Hematopoietic multipotent progenitor cell treated with erythropoietin and hydrocortisone succinate and interleukin-3 and kit ligand, for 4 days (in vitro differentiated cells): ENCODE measurements around the gene XPA.
"Not testable (repeated sequence)": the region's sequence is repeated elsewhere in the genome, so short reads cannot be mapped to it uniquely, and the experiment has no call there.

Experiments
- DNase-seq: peaks from one replicate; pipeline ENCODE4 v3.0.0-alpha.2; 2015

The XPA gene

DNA sequence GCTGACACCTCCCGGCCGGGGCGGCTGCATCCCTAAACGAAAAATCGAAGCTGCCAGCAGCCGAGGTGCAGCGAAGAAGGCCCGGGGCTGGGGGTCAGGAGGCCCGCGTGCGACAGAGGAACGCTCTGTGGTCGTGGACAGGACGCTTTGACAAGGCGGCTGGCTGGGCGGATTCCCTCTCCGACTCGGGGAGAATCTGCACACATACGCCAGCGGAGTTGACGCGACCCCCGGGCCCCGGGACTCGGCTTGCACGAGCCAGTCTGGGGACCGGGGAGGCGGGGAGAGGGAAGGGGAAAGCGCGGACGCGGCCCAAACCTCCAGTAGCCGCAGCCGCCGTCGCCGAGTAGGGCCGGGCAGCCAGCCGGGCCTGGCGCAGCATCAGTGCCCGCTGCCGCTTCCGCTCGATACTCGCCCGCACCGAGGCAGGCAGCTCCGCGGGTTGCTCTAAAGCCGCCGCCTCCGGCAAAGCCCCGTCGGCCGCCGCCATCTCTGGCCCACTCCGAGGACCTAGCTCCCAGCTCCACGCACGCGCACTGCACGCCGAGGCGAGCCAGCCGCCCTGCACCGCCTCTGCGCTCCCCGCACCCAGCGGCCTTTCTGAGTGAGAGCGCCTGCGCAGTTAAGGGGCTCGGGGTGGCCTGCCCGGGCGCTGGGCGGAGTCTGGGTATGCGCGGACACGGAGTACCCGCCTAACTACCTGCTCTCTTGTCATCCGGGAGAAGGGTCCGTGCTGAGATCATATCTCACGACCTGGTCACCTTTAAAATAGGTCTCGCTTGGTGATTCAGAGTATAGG lies at the start of gene XPA:
XPA (minus strand) TSS at position 538 of the 799 bp plus-strand sequence; CDS start at position 490, 48 bp downstream.
- peak; percentile 97 for DNase-seq

DNA sequence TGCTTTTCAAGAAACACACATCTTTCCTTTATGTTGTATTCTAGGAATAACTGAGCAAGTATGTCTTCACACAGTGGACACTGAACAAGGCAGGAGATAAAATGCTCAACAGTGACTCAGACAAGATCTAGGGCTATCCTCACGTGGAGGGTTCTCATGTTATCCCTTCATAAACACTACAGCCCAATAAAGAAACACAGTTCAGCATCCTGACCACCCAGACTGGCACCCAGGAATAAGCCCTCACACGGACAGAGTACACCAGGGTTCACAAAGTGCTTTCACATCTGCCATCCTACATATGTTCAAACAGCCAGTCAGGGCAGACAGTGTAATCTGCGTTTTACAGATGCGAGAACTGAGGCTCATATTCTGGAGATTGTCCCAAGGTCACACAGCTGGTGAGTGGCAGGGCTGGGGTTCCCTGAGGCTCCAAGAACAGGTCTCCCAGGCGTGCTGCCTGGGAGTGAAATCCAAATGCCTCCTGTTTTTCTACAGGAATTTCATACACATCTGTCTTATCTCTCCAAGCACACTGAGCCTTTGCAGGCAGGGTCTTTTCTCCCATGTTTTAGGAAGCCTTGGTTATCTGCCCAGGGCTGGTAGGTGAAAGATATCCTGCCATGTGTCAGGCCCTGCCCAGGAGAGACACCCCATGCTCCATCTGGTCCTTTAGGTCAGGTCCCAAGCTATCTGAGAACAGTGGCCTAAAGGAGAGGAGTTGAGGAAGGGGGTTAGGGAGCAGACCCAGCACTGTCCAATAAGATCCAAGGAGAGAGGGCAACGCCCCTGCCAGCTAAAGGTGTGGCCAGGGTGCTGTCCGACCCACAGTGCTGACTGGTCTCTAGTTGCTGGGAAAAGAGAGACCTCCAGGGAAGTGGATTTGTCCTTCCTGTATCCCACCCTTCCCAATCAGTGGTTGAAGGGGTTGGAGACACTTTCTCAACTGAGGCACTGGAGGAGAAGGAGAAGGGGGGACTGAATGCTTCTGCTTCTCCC lies 47.9 kb upstream of the XPA start:
- DNase-seq, result peak; percentile 18

DNA sequence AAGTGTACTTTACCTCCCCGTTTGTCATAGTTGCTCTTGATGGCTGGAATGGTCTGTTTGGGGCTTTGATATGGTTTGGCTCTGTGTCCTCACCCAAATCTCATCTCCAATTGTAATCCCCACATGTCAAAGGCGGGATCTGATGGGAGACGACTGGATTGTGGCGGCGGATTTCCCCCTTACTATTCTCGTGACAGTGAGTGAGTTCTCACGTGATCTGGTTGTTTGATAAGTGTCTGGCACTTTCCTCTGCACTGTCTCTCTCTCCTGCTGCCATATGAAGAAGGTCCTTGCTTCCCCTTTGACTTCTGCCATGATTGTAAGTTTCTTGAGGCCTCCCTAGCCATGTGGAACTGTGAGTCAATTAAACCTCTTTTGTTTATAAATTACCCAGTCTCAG lies 46.9 kb upstream of the XPA start:
- not testable (repeated sequence) for DNase-seq

DNA sequence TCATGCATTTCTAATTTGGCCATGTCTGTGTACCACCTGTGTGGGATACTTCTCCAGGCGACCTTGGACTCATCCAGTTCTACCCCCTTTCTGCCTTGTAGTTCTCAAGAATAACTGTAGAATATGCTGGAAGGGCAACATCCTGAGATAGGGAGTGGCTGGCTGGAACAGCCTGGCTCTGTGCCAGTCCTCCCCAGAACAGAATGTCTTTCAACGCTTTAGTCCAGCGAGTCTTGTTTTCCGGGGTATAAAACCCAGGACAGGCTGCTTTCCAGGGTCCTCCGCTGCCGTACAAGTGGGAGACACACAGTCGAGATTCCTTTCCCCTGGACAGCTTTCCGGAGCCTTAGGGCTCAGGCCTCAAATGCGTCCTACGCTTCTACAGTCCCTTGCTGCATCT lies 45.4 kb upstream of the XPA start:
- DNase-seq, result no peak

DNA sequence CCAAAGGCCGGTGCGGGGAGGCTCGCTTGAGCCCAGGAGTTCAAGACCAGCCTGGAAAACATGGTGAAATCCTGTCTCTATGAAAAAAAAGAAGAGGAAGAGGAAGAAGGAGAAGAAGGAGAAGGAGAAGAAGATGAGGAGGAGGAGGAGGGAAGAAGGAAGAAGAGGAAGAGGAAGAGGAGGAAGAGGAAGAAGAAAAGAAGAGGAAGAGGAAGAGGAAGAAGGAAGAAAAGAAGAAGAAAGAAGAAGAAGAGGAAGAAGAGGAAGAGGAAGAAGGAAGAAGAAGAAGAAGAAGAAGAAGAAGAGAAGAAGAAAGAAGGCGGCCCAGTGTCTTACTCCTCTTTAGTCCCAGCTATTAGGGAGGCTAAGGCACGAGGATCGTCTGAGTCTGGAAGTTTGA lies 44.8 kb upstream of the XPA start:
- no peak for DNase-seq

DNA sequence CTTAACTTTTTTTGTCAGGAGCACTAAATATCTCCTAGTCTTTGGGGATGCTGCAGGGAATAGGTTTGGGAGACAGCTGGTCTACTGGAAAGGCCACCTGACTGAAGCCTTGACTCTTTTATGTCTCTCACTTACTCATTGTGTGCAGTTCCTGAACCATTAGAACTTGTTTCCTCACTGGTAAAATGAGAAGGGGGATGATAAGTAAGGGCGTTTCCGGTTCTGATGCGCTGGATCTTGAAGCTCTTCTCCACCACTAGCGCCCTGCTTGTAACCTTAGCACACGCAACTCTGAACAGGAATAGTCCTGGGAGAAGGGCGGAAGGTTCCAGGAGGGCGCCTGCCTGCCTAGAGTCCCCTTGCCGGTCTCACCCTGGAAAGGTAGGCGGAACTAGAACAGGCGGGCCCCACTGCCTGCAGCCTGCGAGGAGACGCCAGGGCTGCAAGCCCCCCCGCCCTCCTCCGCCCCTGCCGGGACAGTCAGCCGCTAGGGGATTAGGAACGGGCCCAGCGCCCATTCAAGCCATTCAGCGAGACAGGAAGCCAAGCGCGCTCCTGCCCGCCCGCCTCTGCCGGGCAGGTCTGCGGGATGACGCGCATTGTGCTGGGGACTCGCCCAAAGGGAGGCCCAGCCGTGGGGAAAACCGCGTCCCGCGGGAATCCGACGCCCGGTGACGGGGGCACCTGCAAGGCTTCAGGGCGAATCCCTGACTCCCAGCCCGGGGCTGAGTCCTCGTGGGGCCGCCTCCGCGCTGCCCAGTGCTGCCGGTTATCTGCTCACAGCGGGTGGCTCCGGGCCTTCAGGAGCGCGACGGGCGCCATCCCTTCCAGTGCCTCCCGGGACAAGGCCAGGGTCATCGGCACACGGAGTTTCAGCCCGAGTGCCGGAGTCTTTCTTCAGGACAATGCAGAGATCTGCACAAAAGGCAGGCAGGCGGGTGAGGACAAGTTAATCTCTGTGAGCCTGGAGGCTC lies 44.0 kb upstream of the XPA start:
- DNase-seq, result peak; percentile 55

DNA sequence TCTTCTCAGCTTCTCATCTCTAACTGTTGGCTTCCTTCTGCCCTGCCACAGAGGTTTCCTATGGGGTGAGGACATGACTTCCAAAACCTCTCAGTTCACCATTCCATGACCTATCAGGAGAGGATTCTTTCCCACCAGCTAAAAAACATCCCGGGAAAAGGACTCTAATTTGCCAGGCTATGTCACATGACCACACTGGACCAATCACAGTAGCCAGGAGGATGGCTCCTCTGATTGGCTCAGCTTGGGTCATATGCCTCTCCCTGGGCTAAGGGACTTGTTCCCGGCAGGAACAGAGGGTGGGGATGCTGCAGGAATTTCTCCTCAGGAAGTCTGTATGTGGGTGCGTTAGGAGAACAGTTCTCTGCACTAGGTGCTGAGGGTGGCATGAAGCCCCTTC lies 40.3 kb upstream of the XPA start:
- no peak for DNase-seq

DNA sequence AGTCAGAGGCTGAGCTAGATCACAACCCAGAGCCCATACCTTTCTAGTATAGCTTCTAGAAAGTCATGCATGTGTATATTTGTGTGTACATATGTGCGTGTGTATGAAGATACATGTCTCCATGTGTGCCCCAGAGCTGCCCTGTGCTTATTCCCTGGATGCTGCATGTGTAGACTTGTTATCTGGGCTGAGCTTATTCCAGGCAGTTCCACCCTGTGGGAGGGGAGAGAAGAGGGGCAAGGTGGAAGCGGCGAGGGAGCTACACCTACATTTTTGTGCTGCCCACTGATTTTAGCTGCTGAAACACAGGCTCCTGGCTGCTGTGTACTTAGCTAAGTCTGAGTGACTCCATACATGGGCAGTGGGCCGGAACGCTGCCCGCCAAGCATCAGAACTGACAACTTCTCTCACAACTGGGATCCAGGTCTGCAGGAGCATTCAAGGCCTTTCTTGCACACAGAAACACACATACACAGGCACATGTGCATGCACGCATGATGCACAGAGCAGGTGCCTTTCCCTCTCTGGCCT lies 38.0 kb upstream of the XPA start:
- DNase-seq, result no peak

DNA sequence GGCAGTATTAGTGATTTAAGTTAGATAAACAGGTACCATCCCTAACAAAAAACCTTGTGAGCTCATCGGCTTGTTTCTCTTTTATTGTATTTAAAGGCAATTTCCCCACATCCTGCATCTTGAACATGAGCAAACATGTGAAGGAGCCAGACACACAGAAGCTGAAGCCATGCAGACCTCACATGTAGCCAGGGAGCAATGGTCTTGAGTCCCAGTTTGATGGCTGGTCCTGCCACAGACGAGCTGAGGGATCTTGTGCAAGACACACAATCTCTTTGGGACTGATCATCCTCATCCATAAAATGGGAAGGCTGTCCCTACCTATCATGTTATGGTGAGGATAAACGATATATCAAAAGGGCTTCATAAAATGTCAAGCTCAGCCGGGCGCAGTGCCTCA lies 29.6 kb upstream of the XPA start:
- DNase-seq, result no peak

DNA sequence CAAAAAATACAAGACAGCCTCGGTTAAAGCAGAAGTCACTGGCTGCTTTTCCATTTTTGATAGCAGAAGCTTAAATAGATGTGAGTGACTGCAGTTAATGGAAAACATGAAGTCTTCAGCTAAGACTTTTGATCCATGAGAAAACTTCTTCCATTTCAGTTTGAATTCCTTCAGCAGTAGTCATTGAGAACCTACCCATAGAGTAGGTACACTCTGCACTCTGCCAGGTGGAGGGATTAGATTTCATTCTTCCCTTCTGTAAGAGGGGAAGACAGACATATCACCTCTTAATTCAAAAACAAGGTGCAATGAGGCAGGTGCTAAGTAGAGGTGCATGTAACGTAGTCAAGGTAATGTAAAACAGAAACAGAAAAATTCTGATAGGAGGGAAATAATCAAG lies 26.7 kb upstream of the XPA start:
- DNase-seq, result no peak

DNA sequence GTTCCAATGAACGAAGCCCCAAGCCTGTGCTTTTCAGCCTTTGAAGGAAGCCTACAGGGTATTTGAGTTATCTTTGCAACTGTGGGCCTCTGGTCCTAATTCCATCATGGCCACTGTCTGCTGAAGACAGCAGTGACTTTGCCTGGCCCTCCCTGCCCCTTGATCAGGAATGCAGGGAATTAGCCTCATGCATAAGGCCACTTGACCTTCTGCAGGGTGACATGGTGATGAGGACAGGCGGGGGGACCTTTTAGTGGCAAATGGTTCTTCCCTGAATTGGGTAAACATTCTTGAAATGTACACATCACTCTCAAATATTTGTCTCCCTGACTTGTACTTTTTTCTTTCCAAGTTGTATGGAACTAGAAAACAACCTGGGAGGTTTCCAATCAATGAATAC lies 25.2 kb upstream of the XPA start:
- DNase-seq, result no peak

DNA sequence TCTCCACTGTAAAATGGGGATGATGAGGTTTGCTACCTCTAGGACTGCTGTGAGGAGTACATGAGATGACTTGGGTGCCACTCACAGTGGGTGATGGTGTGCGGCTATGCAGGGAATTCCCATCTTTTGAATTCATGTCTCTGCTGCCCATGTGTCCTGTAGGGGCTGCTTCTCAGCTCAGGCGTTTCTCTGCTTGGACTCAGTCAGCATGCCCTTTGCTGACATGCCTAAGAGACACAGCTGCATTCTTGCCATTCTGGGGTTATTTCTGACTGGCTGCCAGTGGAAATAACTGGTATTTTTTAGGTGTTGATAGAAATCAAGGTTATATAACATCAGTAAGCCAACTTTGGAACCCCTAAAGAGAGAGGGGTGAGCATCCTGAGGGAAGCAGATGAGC lies 24.3 kb upstream of the XPA start:
- no peak for DNase-seq

DNA sequence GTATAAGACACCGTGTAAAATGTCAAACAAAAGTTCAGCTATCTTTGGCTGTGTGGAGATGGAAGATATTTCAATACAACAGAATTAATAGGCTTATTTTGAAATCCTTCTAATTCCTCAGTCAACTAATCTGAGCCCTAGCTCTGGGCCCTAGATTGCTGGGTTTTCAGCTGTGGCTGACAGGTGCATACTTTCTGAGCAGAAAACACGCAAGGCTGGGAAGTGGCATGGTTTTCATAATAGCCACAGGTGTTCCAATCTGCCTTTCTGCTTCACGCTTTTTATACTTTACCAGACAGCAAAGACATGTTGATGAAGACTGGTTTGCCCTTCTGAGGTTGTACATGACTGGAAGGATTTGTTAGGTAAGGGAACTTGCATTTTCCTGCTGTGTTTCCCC lies 20.7 kb upstream of the XPA start:
- DNase-seq, result no peak

DNA sequence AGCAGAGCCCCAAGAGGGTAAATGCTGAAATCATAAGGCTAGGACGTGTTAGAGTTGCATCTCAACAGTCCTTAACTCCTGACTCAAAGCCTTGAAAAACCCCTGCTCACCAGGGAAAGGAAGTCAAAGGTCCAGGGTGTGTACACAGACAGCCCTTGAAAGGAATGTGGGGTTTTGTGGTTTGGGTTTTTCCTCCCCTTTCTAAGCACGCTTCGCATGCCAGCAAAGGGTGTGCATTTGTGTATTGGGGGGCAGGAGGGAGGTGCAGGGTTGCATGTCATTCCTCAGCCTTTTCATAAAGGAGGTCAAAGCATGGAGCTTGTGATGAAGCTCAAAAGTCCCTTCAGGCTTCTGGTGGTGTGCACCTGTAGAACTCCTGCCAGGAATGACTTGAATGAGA lies 17.3 kb upstream of the XPA start:
- DNase-seq, result peak; percentile 45

DNA sequence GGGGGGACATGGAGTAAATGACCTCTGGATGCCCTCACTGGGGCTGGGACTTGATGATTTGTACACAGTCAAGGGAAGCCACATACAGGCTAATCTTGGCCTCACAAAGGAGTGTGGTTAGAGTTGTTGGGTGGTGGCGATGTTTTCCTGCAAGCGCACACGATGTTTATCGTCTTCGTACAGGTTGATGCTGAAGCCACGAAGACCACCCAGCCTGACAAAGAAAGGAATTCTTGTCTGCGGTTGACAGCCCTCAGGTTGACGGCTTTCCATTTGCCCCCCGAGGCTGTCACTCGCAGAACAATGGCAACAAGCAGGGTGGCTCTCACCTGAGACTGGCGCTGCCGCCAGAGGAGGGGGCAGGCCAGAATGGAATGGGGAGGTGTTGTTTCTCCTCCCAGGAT lies 14.1 kb upstream of the XPA start:
- DNase-seq, result peak; percentile 78

DNA sequence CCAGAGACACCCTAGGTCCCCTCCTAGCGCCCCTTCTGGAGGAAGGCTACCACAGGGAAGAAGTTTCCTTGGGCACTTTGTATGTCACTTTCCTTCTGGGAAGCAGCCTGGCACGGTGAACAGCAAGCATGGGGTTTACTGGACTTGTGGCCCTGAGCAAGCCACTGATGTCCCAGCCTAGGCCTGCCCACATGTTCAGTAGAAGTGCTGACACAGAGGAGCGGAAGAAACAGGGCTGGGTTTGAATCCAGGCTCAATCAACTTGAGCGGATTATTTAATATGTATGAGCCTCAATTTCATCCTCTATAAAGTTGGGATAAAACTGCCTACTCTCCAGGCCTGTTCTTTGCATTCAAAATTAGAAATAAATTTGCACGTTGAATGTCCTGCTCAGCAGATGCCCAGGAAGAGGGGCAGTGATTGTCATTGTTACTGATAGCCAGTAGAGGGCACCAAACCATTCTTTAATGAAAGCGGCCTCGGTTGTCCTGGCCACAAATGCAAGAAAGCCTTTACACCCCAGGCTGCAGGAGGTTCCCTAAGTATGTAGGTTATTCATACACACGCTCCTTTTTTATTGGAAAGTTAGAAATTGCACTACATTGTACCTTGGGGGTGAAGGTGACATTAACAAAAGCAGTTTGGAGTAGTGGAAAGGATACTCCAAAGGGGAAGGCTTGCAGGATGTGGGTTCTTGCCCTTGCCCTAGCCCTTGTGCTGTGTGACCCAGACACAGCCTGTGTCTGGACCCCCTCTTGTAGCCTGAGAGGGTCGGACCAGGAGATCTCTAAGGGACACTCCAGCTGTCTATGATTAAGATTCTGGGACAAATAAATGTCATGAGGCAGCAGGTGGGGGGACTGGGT lies 13.4 kb upstream of the XPA start:
- peak; percentile 88 for DNase-seq

DNA sequence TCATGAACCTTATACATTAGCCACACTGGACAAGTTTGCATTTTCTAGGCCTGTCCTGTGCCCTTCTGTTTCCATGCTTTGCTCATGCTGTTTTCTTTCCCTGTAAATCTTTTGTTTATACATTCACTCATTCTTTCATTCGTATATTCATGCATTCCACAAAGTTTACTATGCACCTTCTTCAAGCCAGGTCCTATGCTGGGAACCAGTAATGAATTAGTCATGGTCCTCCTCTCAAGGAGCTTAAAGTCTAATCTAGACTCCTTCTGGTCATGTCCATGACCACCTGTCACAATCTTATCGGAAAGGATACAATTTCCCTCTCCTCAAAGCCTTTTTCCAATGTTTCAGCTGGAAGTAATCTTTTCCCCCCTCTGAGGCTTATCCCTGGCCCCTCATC lies 9.1 kb upstream of the XPA start:
- DNase-seq, result no peak

DNA sequence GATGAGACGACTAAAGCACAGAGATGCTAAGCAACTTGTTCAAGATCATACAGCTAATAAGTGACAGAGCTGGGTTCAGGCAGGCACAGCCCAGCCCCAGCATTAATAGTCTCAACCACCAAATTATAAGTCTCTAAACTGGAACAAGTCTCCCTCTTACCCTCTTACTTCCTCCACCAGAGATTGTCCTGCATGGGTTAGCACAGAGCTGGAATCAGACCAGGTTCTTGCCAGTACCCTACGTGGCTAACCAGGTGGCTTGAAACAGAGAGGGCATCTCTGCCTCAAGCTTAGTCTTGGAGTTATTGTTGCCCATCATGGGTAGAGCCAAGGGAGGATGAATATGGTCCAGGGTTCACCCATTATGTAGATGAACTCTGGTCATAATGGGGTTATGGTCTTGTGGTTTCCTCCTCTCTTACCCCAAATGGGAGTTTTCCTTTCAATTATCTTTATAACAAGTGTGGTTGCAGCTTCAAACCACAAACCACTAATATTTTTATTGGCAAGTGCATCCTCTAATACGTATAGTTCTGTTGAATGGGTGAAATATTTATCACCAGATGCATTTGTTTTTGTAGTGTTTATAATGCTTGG lies 8.3 kb upstream of the XPA start:
- DNase-seq, result peak; percentile 76

DNA sequence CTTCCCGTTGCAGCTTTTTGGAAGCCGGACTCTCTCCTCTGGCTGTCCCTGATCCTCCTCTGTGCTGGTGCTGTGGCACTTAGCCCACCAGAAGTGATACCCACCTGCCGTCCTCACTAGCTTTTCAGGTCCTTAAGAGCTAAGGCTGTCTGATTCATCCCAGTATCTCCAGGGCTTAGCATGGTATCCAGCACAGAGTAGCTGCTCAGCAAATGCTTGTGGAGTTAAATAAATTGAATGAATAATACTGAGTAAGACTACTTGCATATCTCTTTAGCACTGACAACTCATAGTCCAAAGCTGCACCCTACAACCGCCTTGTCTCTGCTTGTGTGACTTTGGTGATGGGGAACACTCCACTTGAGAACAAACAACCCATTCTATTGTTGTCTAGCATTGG lies 7.7 kb upstream of the XPA start:
- no peak for DNase-seq

DNA sequence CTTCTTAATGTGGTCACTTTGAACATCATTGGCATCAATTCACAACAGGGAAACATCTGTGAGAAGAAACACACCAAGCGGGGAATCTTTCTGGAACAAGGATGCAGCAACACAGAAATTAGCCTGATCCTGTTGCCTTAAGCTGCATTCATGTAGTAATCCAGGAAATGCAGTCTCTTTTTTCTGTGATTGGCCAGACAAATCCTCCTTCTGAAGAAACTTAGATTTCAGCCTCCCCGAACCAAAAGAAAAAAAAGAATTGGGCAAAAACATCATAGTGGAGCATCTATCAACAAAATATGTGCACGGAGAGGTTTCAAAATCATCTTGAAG lies 7.2 kb upstream of the XPA start:
- no peak for DNase-seq
